ENCODE measurements around the gene IGFBP3. TPM values are rescaled to one million over a fixed set of nuclear protein-coding genes. Genes with fewer than 3 reads are reported as not detected.

The IGFBP3 gene
- total and polyA plus RNA-seq, 2 of the 13 experiments (the other 11 are each of a cell fraction or from before 2014, with no cell fraction given): 57.5 TPM; not detected in 1

GRCh38 chr7:45888185-45888992 lies 32.7 kb downstream of the IGFBP3 start, which contains the start of gene IGFBP1 (continued):
- TF ChIP-seq MTF2 (CRISPR knock-in tag; IDR thresholded peaks at IDR 0.05; ENCODE audit: borderline replicate concordance) (no peak), CEBPB (IDR thresholded peaks at IDR 0.05; ENCODE audit: borderline replicate concordance, low read depth, low read length) (no peak), ZNF530 (CRISPR knock-in tag; IDR thresholded peaks at IDR 0.05; ENCODE audit: low read depth) (no peak), KDM3A (CRISPR knock-in tag; IDR thresholded peaks at IDR 0.05; ENCODE audit: low read depth) (peak; percentile 91; the same call in 1 of the 2 replicates), GATAD1 (CRISPR knock-in tag; IDR thresholded peaks at IDR 0.05) (peak; percentile 74; the same call in 1 of the 2 replicates), RAD51 (IDR thresholded peaks at IDR 0.05; ENCODE audit: borderline replicate concordance) (no peak), FOSL1 (CRISPR knock-in tag; IDR thresholded peaks at IDR 0.05; ENCODE audit: borderline replicate concordance) (no peak), HMGXB4 (CRISPR knock-in tag; IDR thresholded peaks at IDR 0.05; ENCODE audit: borderline replicate concordance in 1 of 2, low read depth in 1 of 2) (peak; percentile 71 to 78; a peak in 3 of 4 replicates), ZNF282 (IDR thresholded peaks at IDR 0.05; ENCODE audit: partially characterized antibody) (no peak), ZNF367 (CRISPR knock-in tag; IDR thresholded peaks at IDR 0.05; ENCODE audit: borderline replicate concordance) (peak; percentile 60; the same call in 1 of the 2 replicates), MAZ (IDR thresholded peaks at IDR 0.05; ENCODE audit: borderline replicate concordance, low read depth, low read length) (0 out of 2 replicates have a peak, but pooled peaks have one; percentile 27), MAZ (CRISPR knock-in tag; IDR thresholded peaks at IDR 0.05; ENCODE audit: low read depth) (peak; percentile 94), ZNF383 (CRISPR knock-in tag; IDR thresholded peaks at IDR 0.05; ENCODE audit: borderline replicate concordance) (peak; percentile 77; the same call in 1 of the 2 replicates), FIP1L1 (IDR thresholded peaks at IDR 0.05; ENCODE audit: borderline replicate concordance, insufficient read depth, low read depth, low read length) (no peak), ZNF546 (CRISPR knock-in tag; conservative IDR thresholded peaks at IDR 0.05) (peak; percentile 87), SMAD9 (CRISPR knock-in tag; IDR thresholded peaks at IDR 0.05) (peak; percentile 89; the same call in 1 of the 2 replicates), HMG20A (CRISPR knock-in tag; IDR thresholded peaks at IDR 0.05; ENCODE audit: borderline replicate concordance) (peak; percentile 61; the same call in 1 of the 2 replicates), ZNF850 (CRISPR knock-in tag; conservative IDR thresholded peaks at IDR 0.05) (peak; percentile 85; the same call in 1 of the 2 replicates), SSRP1 (CRISPR knock-in tag; IDR thresholded peaks at IDR 0.05) (peak; percentile 71; the same call in 1 of the 2 replicates), CHD2 (IDR thresholded peaks at IDR 0.05; ENCODE audit: low read depth, low read length) (no peak), POLR2AphosphoS2 (IDR thresholded peaks at IDR 0.05; ENCODE audit: low read depth, low read length) (no peak), CEBPZ (IDR thresholded peaks at IDR 0.05; ENCODE audit: low read length) (no peak), KLF16 (CRISPR knock-in tag; IDR thresholded peaks at IDR 0.05) (peak in 1 of 2 experiments; percentile 81; a peak in 2 of 4 replicates)

Measured in HepG2 (cell line).